Prostate gland (tissue), 2 donors: ENCODE data around the gene CGNL1.

Source experiments
- POLR2AphosphoS5 ChIP-seq: sonication (generic); formaldehyde crosslinking; IDR thresholded peaks from one replicate; pipeline ENCODE4 v1.6.1; 2017; ENCODE audit warnings: antibody characterized with exemption
- TF ChIP-seq, protein P1 (sequence below), 4 experiments: fragments of 200-600 bp in 2 of 4; fragments of 450-650 bp in 2 of 4; sonication (generic) in 2 of 4; IDR thresholded peaks; 1 replicate in 3 of 4; 2 replicates in 1 of 4; pipeline ENCODE4 v1.5.1; 2016 to 2019; ENCODE audit warnings: antibody characterized with exemption in 4 of 4, mild to moderate bottlenecking in 2 of 4, moderate library complexity in 2 of 4

DNA sequence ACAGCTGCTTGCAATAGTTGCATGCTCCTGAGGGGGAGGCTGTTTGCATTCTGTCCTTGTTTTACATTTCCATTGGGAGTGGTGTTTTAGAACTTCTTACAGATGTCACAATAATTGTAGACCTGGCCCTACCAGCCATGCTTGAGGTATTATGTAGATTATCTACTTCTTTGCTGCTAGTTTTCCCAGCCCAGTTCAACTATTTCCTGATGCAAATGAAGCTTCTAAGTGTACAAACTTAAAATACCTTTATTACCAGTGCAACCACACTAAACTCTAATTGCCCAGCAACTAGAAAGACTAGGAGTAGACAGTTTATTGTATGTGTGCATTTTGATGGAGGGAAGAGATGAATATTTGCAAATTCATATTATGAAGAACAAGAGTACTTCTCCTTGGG, 110.5 kb downstream of the CGNL1 start:
- no peak for TF ChIP-seq POLR2AphosphoS5
- TF ChIP-seq, protein P1, sequence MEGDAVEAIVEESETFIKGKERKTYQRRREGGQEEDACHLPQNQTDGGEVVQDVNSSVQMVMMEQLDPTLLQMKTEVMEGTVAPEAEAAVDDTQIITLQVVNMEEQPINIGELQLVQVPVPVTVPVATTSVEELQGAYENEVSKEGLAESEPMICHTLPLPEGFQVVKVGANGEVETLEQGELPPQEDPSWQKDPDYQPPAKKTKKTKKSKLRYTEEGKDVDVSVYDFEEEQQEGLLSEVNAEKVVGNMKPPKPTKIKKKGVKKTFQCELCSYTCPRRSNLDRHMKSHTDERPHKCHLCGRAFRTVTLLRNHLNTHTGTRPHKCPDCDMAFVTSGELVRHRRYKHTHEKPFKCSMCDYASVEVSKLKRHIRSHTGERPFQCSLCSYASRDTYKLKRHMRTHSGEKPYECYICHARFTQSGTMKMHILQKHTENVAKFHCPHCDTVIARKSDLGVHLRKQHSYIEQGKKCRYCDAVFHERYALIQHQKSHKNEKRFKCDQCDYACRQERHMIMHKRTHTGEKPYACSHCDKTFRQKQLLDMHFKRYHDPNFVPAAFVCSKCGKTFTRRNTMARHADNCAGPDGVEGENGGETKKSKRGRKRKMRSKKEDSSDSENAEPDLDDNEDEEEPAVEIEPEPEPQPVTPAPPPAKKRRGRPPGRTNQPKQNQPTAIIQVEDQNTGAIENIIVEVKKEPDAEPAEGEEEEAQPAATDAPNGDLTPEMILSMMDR (IDR thresholded peaks at IDR 0.05), result no peak
